Stomach (tissue), 4 donors: Measurements from ENCODE around the gene MYBPC3.

Experiments
- CTCF ChIP-seq, 7 experiments: fragments of 450-650 bp in 4 of 7; fragments of 200-600 bp in 3 of 7; sonication (generic) in 3 of 7; IDR thresholded peaks; one replicate each; pipeline ENCODE4 v1.5.1; 2016 to 2019; ENCODE audit warnings: antibody characterized with exemption in 7 of 7, control low read depth in 2 of 7, mild to moderate bottlenecking in 1 of 7
- POLR2AphosphoS5 ChIP-seq, 3 donors: sonication (generic); formaldehyde crosslinking; IDR thresholded peaks; one replicate each; pipeline ENCODE4 v1.6.1; 2016; ENCODE audit warnings: antibody characterized with exemption in 3 of 3

GRCh38 chr11:47395223-47396048 is 42.9 kb upstream of the MYBPC3 start:
- no peak for TF ChIP-seq CTCF (IDR thresholded peaks at IDR 0.05)
- no peak for TF ChIP-seq POLR2AphosphoS5 (IDR thresholded peaks at IDR 0.05)
